ENCODE results near the gene GGA3.
"Not testable (repeated sequence)": the region's sequence is repeated elsewhere in the genome, so short reads cannot be mapped to it uniquely, and the experiment has no call there.

Gene GGA3

GRCh38 chr17:75209061-75209460, 52.3 kb downstream of the GGA3 start:
- no peak for DNase-seq

- no peak for DNase-seq
Measured at GRCh38 chr17:75208161-75208560, 53.2 kb downstream of the GGA3 start.

- no peak for DNase-seq
Measured at GRCh38 chr17:75207760-75208159, 53.6 kb downstream of the GGA3 start.

GRCh38 chr17:75207050-75207407, 54.4 kb downstream of the GGA3 start:
- DNase-seq = not testable (repeated sequence)

GRCh38 chr17:75205793-75206163, 55.6 kb downstream of the GGA3 start:
- no peak for DNase-seq

- peak; percentile 96 for DNase-seq
Measured at GRCh38 chr17:75205037-75205792, 56.2 kb downstream of the GGA3 start, which contains the start of gene NUP85. Gene NUP85 (plus strand): TSS chr17:75205679. CDS start chr17:75205762, 83 bp downstream.

GRCh38 chr17:75199886-75200618, 61.4 kb downstream of the GGA3 start:
- no peak for DNase-seq

- DNase-seq = no peak
Measured at GRCh38 chr17:75194879-75195278, 66.5 kb downstream of the GGA3 start.

- DNase-seq = no peak
Measured at GRCh38 chr17:75191584-75191983, 69.8 kb downstream of the GGA3 start.

GRCh38 chr17:75188614-75189013, 72.8 kb downstream of the GGA3 start:
- DNase-seq = no peak

Data from right hindlimb (tissue), 1 donor.